ENCODE data around the gene PRR7.

- TF ChIP-seq POLR2A (IDR thresholded peaks at IDR 0.05) (no peak), POLR2AphosphoS5 (IDR thresholded peaks at IDR 0.05) (no peak), CTCF (IDR thresholded peaks at IDR 0.05) (no peak)
Observed at GRCh38 chr5:177429248-177430040, 17.2 kb upstream of the PRR7 start.
